HepG2 (cell line): ENCODE measurements around the gene PMVK.

ENCODE experiments used
- FOXK1 ChIP-seq: sonication (generic); formaldehyde crosslinking; IDR thresholded peaks from 2 replicates; pipeline ENCODE4 v1.4.0; 2020; ENCODE audit warnings: low read depth, missing genetic modification reagents, borderline replicate concordance
- GABPA ChIP-seq, 2 experiments: IDR thresholded peaks; 2 replicates each; pipeline ENCODE4 v1.6.1; 2011 to 2016; ENCODE audit warnings: low read depth in 2 of 2, low read length in 1 of 2, missing biosample characterization in 1 of 2, missing genetic modification characterization in 1 of 2
- ZMAT3 ChIP-seq: sonication (generic); formaldehyde crosslinking; conservative IDR thresholded peaks from 2 replicates; pipeline ENCODE4 v1.7.0; 2021; ENCODE audit warnings: missing genetic modification reagents
- ZNF24 ChIP-seq: fragments of 450-650 bp; IDR thresholded peaks from 2 replicates; pipeline ENCODE4 v1.6.1; 2017; ENCODE audit warnings: antibody characterized with exemption, mild to moderate bottlenecking
- ZNF841 ChIP-seq: sonication (generic); formaldehyde crosslinking; IDR thresholded peaks from 2 replicates; pipeline ENCODE4 v1.8.1; 2023; ENCODE audit warnings: missing genetic modification reagents, borderline replicate concordance
- TF ChIP-seq, protein P1 (sequence below): sonication (generic); formaldehyde crosslinking; IDR thresholded peaks from 2 replicates; pipeline ENCODE4 v1.5.0; 2020; ENCODE audit warnings: missing genetic modification reagents, mild to moderate bottlenecking, borderline replicate concordance

DNA sequence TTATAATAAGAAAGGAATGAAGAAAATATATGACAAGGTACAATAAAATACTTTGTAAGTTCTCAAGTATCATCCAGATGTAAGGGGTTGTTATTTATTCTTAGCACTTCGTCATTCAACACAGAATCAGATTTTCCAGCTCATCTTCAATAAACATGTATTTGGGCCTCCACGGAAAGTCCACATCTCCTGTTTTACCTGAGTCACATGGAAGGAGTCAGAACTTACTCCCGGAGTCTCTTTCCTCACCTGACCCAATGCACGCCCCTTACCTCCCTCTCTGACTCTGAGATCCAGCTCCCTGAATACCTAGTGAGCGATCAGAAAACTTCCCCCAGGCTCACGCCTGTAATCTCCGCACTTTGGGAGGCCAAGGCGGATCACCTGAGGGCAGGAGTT lies 1.5 kb upstream of the PMVK start:
- TF ChIP-seq, protein P1, sequence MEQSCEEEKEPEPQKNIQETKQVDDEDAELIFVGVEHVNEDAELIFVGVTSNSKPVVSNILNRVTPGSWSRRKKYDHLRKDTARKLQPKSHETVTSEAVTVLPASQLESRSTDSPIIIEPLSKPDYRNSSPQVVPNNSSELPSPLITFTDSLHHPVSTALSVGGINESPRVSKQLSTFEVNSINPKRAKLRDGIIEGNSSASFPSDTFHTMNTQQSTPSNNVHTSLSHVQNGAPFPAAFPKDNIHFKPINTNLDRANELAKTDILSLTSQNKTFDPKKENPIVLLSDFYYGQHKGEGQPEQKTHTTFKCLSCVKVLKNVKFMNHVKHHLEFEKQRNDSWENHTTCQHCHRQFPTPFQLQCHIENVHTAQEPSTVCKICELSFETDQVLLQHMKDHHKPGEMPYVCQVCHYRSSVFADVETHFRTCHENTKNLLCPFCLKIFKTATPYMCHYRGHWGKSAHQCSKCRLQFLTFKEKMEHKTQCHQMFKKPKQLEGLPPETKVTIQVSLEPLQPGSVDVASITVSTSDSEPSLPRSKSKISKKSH (CRISPR knock-in tag), result no peak
- TF ChIP-seq ZNF841 (CRISPR knock-in tag) (no peak), GABPA (IDR thresholded peaks at IDR 0.05; ENCODE audit: low read depth, low read length) (no peak), GABPA (CRISPR knock-in tag; IDR thresholded peaks at IDR 0.05; ENCODE audit: low read depth) (no peak), FOXK1 (CRISPR knock-in tag) (no peak), ZMAT3 (no peak), ZNF24 (no peak)
